OCI-LY3 (cell line): ENCODE measurements around the gene MICU1.
A peak's percentile ranks its signal among the peaks of the same experiment; 100 is the strongest.

ENCODE experiments used
- H2AFZ ChIP-seq: fragments of 200-600, 300-600 bp; shearing (Covaris generic); 2 replicates; pipeline ENCODE4 v1.6.0; 2014; ENCODE audit warnings: antibody characterized with exemption, low read depth, low read length
- H3K27ac ChIP-seq: fragments of 200-600, 300-600 bp; sonication (generic); 2 replicates; pipeline ENCODE4 v1.5.1; 2014; ENCODE audit warnings: mild to moderate bottlenecking, low read length, moderate library complexity, mixed read lengths
- H3K27me3 ChIP-seq: fragments of 200-600, 300-600 bp; sonication (generic); 2 replicates; pipeline ENCODE4 v1.6.1; 2014; ENCODE audit warnings: low read depth, low read length, mixed read lengths
- H3K36me3 ChIP-seq: fragments of 200-600, 300-600 bp; sonication (generic); replicated peaks from 2 replicates; pipeline ENCODE3; 2014; ENCODE audit warnings: low read depth, low read length, mixed read lengths
- H3K4me1 ChIP-seq: fragments of 300-600, 200-600 bp; sonication (generic); 2 replicates; pipeline ENCODE4 v1.6.1; 2014; ENCODE audit warnings: low read length, mixed read lengths
- H3K4me2 ChIP-seq: fragments of 200-600, 300-600 bp; sonication (generic); 2 replicates; pipeline ENCODE4 v1.6.1; 2014; ENCODE audit warnings: low read length, mixed read lengths
- H3K4me3 ChIP-seq: fragments of 300-600, 200-600 bp; sonication (generic); 2 replicates; pipeline ENCODE4 v1.5.1; 2014; ENCODE audit warnings: antibody characterized with exemption, mild to moderate bottlenecking, low read length, moderate library complexity
- H3K79me2 ChIP-seq: fragments of 300-600, 200-600 bp; shearing (Covaris generic); 2 replicates; pipeline ENCODE4 v1.6.1; 2014; ENCODE audit warnings: mild to moderate bottlenecking, low read length, mixed read lengths
- H3K9ac ChIP-seq: fragments of 300-600, 200-600 bp; shearing (Covaris generic); 2 replicates; pipeline ENCODE4 v1.6.0; 2014; ENCODE audit warnings: mild to moderate bottlenecking, low read length, moderate library complexity
- H3K9me3 ChIP-seq: fragments of 200-600, 300-600 bp; shearing (Covaris generic); 2 replicates; pipeline ENCODE4 v1.6.1; 2014; ENCODE audit warnings: low read length, mixed read lengths; ENCODE audit not compliant: insufficient read depth
- H4K20me1 ChIP-seq: fragments of 200-600, 300-600 bp; sonication (generic); 2 replicates; pipeline ENCODE4 v1.6.1; 2016; ENCODE audit warnings: low read length, mixed read lengths; ENCODE audit not compliant: insufficient read depth
- EZH2phosphoT487 ChIP-seq: fragments of 200-600 bp; shearing (Covaris generic); IDR thresholded peaks from 2 replicates; pipeline ENCODE4 v1.6.1; 2018; ENCODE audit warnings: antibody characterized with exemption, mixed run types, low read depth
- TF ChIP-seq, protein P1 (sequence below): fragments of 200-600, 300-600 bp; sonication (generic); IDR thresholded peaks from 2 replicates; pipeline ENCODE4 v1.5.1; 2014; ENCODE audit warnings: antibody characterized with exemption, low read length, low read depth

Gene MICU1

DNA sequence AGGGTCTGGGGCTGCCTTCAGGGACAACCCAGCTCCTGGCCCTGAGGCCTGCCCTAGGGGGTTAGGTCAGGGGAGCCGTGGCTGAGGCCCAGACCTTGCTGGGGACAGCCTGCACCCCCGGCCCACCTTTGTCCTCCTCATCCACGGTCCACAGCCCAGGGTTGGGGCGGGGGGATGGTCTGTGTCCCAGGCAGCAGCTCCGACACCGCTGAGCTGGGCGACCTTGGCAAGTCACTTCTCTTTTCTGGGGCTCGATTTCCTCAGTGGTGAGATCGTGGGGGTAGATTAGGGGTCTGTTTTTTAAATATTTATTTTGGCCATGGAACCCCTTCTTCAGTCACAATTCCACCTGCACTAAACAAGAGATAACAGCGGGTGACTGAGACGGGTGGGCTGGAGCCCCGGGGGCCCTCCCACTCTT, 302.1 kb downstream of the MICU1 start:
- Histone ChIP-seq H3K27me3 (no peaks in the 10 kb centered on the region), H2AFZ (no peak overlapping the region), H3K27ac (no peak overlapping the region), H3K36me3 (no peaks in the 10 kb centered on the region), H3K9me3 (no peaks in the 10 kb centered on the region), H3K4me2 (no peak overlapping the region), H3K9ac (no peak overlapping the region), H4K20me1 (no peaks in the 10 kb centered on the region), H3K4me1 (peaks cover 54% of the 10 kb centered on the region), H3K4me3 (no peak overlapping the region), H3K79me2 (no peaks in the 10 kb centered on the region)
- TF ChIP-seq, protein P1, sequence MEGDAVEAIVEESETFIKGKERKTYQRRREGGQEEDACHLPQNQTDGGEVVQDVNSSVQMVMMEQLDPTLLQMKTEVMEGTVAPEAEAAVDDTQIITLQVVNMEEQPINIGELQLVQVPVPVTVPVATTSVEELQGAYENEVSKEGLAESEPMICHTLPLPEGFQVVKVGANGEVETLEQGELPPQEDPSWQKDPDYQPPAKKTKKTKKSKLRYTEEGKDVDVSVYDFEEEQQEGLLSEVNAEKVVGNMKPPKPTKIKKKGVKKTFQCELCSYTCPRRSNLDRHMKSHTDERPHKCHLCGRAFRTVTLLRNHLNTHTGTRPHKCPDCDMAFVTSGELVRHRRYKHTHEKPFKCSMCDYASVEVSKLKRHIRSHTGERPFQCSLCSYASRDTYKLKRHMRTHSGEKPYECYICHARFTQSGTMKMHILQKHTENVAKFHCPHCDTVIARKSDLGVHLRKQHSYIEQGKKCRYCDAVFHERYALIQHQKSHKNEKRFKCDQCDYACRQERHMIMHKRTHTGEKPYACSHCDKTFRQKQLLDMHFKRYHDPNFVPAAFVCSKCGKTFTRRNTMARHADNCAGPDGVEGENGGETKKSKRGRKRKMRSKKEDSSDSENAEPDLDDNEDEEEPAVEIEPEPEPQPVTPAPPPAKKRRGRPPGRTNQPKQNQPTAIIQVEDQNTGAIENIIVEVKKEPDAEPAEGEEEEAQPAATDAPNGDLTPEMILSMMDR, result no peak
- TF ChIP-seq EZH2phosphoT487, result no peak

DNA sequence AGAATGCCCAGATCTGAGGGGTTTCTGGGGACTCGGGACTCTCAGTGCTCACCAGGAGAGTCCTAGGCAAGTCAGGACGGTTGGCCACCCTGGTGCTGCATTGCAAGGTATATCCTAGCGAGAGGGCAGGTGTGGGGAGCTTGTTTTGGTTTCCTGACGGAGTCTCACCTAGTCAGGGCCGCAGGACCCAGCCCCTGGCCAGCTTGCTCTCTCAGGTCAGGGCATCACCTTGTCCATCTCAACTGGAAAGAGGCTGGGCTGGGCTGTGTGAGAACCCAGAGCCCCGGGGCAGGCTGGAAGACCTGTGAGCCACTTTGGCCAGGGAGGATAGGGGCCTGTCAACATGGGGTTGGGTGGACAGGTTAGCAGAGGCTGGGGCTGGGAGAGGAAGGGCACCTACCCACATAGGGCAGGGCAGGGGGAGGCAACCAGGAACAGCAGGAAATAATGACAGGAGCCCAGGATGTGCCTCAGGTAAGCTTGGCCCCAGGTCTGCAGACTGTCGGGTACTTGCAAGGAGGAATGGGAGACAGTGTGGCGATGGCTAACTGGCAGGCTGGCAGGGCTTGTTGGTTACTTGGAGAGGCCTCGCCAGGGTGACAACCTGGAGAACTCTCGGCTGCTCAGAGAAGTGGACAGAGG, 302.6 kb downstream of the MICU1 start:
- Histone ChIP-seq H3K4me1 (peaks cover 54% of the 10 kb centered on the region), H3K4me3 (no peak overlapping the region), H4K20me1 (no peaks in the 10 kb centered on the region), H3K36me3 (no peaks in the 10 kb centered on the region), H3K9ac (no peak overlapping the region), H3K9me3 (no peaks in the 10 kb centered on the region), H3K4me2 (no peak overlapping the region), H3K79me2 (no peaks in the 10 kb centered on the region), H2AFZ (no peak overlapping the region), H3K27me3 (no peaks in the 10 kb centered on the region), H3K27ac (no peak overlapping the region)
- TF ChIP-seq EZH2phosphoT487, result no peak
- TF ChIP-seq, protein P1, result no peak

- no peaks in the 10 kb centered on the region for H3K36me3 ChIP-seq
- H3K4me3 ChIP-seq, result no peak overlapping the region
- H3K9ac ChIP-seq, result no peak overlapping the region
- H3K27ac ChIP-seq, result no peak overlapping the region
- peaks cover 52% of the 10 kb centered on the region for H3K4me1 ChIP-seq
- no peaks in the 10 kb centered on the region for H3K79me2 ChIP-seq
- no peak overlapping the region for H2AFZ ChIP-seq
- TF ChIP-seq, protein P1, result no peak
- no peak for TF ChIP-seq EZH2phosphoT487
- H3K27me3 ChIP-seq, result no peaks in the 10 kb centered on the region
- H4K20me1 ChIP-seq, result no peaks in the 10 kb centered on the region
- H3K9me3 ChIP-seq, result no peaks in the 10 kb centered on the region
- 0 out of 2 replicates have a peak overlapping the region, but pooled peaks have one; percentile 7 for H3K4me2 ChIP-seq
Observed at GRCh38 chr10:72322280-72323058, 303.4 kb downstream of the MICU1 start.

DNA sequence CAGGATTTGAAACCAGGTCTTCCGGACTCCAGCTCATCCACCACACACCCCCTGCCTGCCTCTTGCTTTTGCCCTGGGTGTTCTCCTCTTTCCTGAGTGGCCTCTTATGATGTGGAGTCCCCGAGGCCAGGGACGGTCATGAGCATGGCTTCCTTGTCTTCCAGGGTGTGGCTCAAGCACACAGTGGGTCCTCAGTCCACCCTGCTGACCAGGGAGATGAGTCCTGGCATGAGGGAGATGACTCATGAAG, 303.9 kb downstream of the MICU1 start:
- Histone ChIP-seq H2AFZ (no peak overlapping the region), H3K9ac (no peak overlapping the region), H3K27ac (no peak overlapping the region), H3K36me3 (no peaks in the 10 kb centered on the region), H3K27me3 (no peaks in the 10 kb centered on the region), H3K9me3 (no peaks in the 10 kb centered on the region), H4K20me1 (no peaks in the 10 kb centered on the region), H3K4me1 (peaks cover 56% of the 10 kb centered on the region), H3K4me3 (no peak overlapping the region), H3K4me2 (no peak overlapping the region), H3K79me2 (no peaks in the 10 kb centered on the region)
- TF ChIP-seq, protein P1, result no peak
- no peak for TF ChIP-seq EZH2phosphoT487
